K562 (cell line): Measurements from ENCODE around the gene C21orf58. TPM values are rescaled to one million over a fixed set of nuclear protein-coding genes. Genes with fewer than 3 reads are reported as not detected.
A peak's percentile ranks its signal among the peaks of the same experiment; 100 is the strongest.

Experiments used
- BRF1 ChIP-seq: IDR thresholded peaks from 3 replicates; pipeline ENCODE4 v1.6.1; 2011; ENCODE audit warnings: borderline replicate concordance, mild to moderate bottlenecking; ENCODE audit not compliant: insufficient read length; ENCODE audit errors: extremely low read depth
- CCNT2 ChIP-seq: IDR thresholded peaks from 2 replicates; pipeline ENCODE4 v1.6.1; 2011; ENCODE audit warnings: borderline replicate concordance, low read depth, mild to moderate bottlenecking, moderate library complexity, mixed read lengths, low read length; ENCODE audit not compliant: insufficient read length; ENCODE audit errors: extremely low read depth
- CHD4 ChIP-seq: fragments of 200-600 bp; sonication (generic); IDR thresholded peaks from 3 replicates; pipeline ENCODE4 v1.6.1; 2012; ENCODE audit warnings: low read depth, mild to moderate bottlenecking, mixed read lengths, low read length, inconsistent platforms; ENCODE audit not compliant: insufficient read depth, insufficient replicate concordance, poor library complexity, severe bottlenecking
- ETV6 ChIP-seq, 3 experiments: fragments of 150-350 bp in 1 of 3; sonication (generic) in 1 of 3; formaldehyde crosslinking in 1 of 3; IDR thresholded peaks; 2 replicates each; pipeline versions ENCODE4 v1.6.1 to v1.8.0; 2014 to 2022; ENCODE audit warnings: borderline replicate concordance in 2 of 3, low read depth in 2 of 3, antibody characterized with exemption in 1 of 3, low read length in 1 of 3, mild to moderate bottlenecking in 1 of 3, missing genetic modification reagents in 1 of 3
- FOXK1 ChIP-seq: sonication (generic); formaldehyde crosslinking; IDR thresholded peaks from 2 replicates; pipeline ENCODE4 v1.8.0; 2022; ENCODE audit warnings: missing genetic modification reagents, mild to moderate bottlenecking, borderline replicate concordance
- GATAD2A ChIP-seq: fragments of 450-650 bp; IDR thresholded peaks from 2 replicates; pipeline ENCODE4 v1.6.1; 2017
- GTF2F1 ChIP-seq: IDR thresholded peaks from 2 replicates; pipeline ENCODE4 v1.6.1; 2011; ENCODE audit warnings: low read depth, low read length, improper control_type of control experiment
- ILF3 ChIP-seq: fragments of 450-650 bp; IDR thresholded peaks from 2 replicates; pipeline ENCODE4 v1.6.1; 2018; ENCODE audit warnings: antibody characterized with exemption, mild to moderate bottlenecking, moderate library complexity, borderline replicate concordance
- ILK ChIP-seq: fragments of 450-650 bp; IDR thresholded peaks from 2 replicates; pipeline ENCODE4 v1.6.1; 2016; ENCODE audit warnings: missing genetic modification characterization, low read depth, mild to moderate bottlenecking, missing compliant biosample characterization, moderate library complexity, borderline replicate concordance
- NFE2 ChIP-seq: IDR thresholded peaks from 2 replicates; pipeline ENCODE4 v1.6.1; 2014; ENCODE audit warnings: antibody characterized with exemption, low read depth
- NFRKB ChIP-seq: fragments of 450-650 bp; IDR thresholded peaks from 2 replicates; pipeline ENCODE4 v1.6.1; 2016; ENCODE audit warnings: low read depth
- PYGO2 ChIP-seq: fragments of 450-650 bp; IDR thresholded peaks from 2 replicates; pipeline ENCODE4 v1.6.1; 2016; ENCODE audit warnings: mild to moderate bottlenecking, missing genetic modification characterization, moderate library complexity, missing compliant biosample characterization
- RFX1 ChIP-seq: fragments of 450-650 bp; IDR thresholded peaks from 2 replicates; pipeline ENCODE4 v1.6.1; 2016; ENCODE audit warnings: mild to moderate bottlenecking, moderate library complexity
- SMARCE1 ChIP-seq: fragments of 450-650 bp; IDR thresholded peaks from 2 replicates; pipeline ENCODE4 v1.7.1; 2016; ENCODE audit warnings: mild to moderate bottlenecking
- SNRNP70 ChIP-seq: fragments of 200-400 bp; formaldehyde crosslinking; optimal IDR thresholded peaks from 2 replicates; pipeline ENCODE3; 2017; ENCODE audit warnings: low read depth, low read length
- TAF1 ChIP-seq: IDR thresholded peaks from 2 replicates; pipeline ENCODE4 v1.6.1; 2011; ENCODE audit warnings: mild to moderate bottlenecking, low read length, moderate library complexity; ENCODE audit not compliant: insufficient read depth, control insufficient read depth, severe bottlenecking; ENCODE audit errors: extremely low read depth
- TAF9B ChIP-seq: fragments of 450-650 bp; IDR thresholded peaks from 2 replicates; pipeline ENCODE4 v1.6.1; 2018; ENCODE audit warnings: mild to moderate bottlenecking; ENCODE audit not compliant: partially characterized antibody
- ZNF184 ChIP-seq: sonication (generic); formaldehyde crosslinking; IDR thresholded peaks from 2 replicates; pipeline ENCODE4 v1.5.0; 2020; ENCODE audit warnings: missing genetic modification reagents
- ZNF586 ChIP-seq: fragments of 450-650 bp; formaldehyde crosslinking; conservative IDR thresholded peaks from 2 replicates; pipeline ENCODE4 v1.4.0; 2020; ENCODE audit warnings: mild to moderate bottlenecking, moderate library complexity
- polyA plus RNA-seq, 8 experiments: library from polyadenylated mRNA; depleted of rRNA in 4 of 8; stranded (reverse) in 5 of 8; unstranded in 3 of 8; fragments of >200 nt; fragmentation: Nextera tagmentation in 2 of 8; fragmentation: Illumina TruSeq in 1 of 8; extraction: Ambion mirVana in 2 of 8; extraction: Trizol in 1 of 8; gene quantifications; 2 replicates each; pipeline versions ENCODE4 v1.2.1 to v1.2.3, GENCODE V29; 2011 to 2014; ENCODE audit warnings: inconsistent platforms in 1 of 8, missing spikeins in 1 of 8
- total RNA-seq, 7 experiments: library from RNA; depleted of rRNA in 6 of 7; stranded (reverse); fragments of >200 nt in 6 of 7; fragmentation: Illumina TruSeq in 2 of 7; extraction: Trizol in 2 of 7; gene quantifications; 2 replicates each; pipeline versions ENCODE4 v1.2.1 to v1.2.3, GENCODE V29; 2011 to 2021; ENCODE audit warnings: low replicate concordance in 1 of 7
- TF ChIP-seq, protein P1 (sequence below), 2 experiments: fragments of 450-650 bp; conservative IDR thresholded peaks; 2 replicates each; pipeline ENCODE4 v1.6.1; 2017; ENCODE audit warnings: mild to moderate bottlenecking in 2 of 2, moderate library complexity in 2 of 2
- TF ChIP-seq, protein P2 (sequence below), 2 experiments: fragments of 250-450 bp in 1 of 2; fragments of 450-650 bp in 1 of 2; sonication (Bioruptor Pico) in 1 of 2; IDR thresholded peaks; 2 replicates each; pipeline versions ENCODE4 v1.6.1 to v1.8.0; 2016 to 2021; ENCODE audit warnings: mild to moderate bottlenecking in 2 of 2, moderate library complexity in 2 of 2, missing compliant biosample characterization in 1 of 2, missing genetic modification characterization in 1 of 2
- TF ChIP-seq, protein P3 (sequence below): sonication (generic); formaldehyde crosslinking; IDR thresholded peaks from 2 replicates; pipeline ENCODE4 v1.8.0; 2023; ENCODE audit warnings: mild to moderate bottlenecking, missing genetic modification reagents

The C21orf58 gene
- total and polyA plus RNA-seq, 9 of the 15 experiments (the other 6 are each of a cell fraction or from before 2014, with no cell fraction given), result 1.2 to 30.5 (median 12.4) TPM

DNA sequence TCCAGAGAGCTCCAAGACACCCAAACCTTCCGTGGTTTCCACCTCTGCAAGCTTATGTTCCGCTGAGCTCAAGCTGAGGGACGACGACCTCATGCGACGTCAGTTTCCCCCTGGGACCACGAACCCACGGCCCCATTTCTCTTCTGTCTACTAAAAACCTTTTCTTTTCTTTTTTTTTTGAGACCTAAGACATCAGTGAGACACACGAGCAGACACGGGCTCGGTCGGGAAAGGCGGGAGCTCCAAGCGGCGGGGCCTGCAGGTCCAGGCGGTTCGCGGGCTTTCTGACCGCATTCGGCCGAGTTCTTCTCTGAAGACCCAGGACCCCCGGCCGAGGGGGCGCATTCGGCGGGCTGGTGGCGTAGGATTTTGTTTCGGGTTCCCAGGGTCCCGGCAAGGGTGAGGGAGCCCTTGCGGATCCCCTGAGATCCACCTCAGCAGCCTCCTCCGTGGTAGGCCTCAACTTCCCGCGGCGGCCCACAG is 402 bp downstream of the C21orf58 start (continued):
- TF ChIP-seq FOXK1 (CRISPR knock-in tag), result peak; percentile 21; the same call in 1 of the 2 replicates
- TF ChIP-seq, protein P1, sequence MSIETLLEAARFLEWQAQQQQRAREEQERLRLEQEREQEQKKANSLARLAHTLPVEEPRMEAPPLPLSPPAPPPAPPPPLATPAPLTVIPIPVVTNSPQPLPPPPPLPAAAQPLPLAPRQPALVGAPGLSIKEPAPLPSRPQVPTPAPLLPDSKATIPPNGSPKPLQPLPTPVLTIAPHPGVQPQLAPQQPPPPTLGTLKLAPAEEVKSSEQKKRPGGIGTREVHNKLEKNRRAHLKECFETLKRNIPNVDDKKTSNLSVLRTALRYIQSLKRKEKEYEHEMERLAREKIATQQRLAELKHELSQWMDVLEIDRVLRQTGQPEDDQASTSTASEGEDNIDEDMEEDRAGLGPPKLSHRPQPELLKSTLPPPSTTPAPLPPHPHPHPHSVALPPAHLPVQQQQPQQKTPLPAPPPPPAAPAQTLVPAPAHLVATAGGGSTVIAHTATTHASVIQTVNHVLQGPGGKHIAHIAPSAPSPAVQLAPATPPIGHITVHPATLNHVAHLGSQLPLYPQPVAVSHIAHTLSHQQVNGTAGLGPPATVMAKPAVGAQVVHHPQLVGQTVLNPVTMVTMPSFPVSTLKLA (conservative IDR thresholded peaks at IDR 0.05), result no peak
- TF ChIP-seq SMARCE1, result 0 out of 2 replicates have a peak, but pooled peaks have one; percentile 8
- no peak for TF ChIP-seq ILK (tag)
- no peak for TF ChIP-seq PYGO2 (tag)
- TF ChIP-seq ZNF184 (CRISPR knock-in tag), result no peak
- TF ChIP-seq GTF2F1, result no peak; the same call in 1 of the 2 replicates
- TF ChIP-seq TAF1, result no peak
- no peak for TF ChIP-seq ILF3
- TF ChIP-seq, protein P2, sequence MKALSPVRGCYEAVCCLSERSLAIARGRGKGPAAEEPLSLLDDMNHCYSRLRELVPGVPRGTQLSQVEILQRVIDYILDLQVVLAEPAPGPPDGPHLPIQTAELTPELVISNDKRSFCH (CRISPR knock-in tag; IDR thresholded peaks at IDR 0.05), result no peak
- TF ChIP-seq, protein P2 (tag; IDR thresholded peaks at IDR 0.05), result peak; percentile 66
- no peak for TF ChIP-seq NFE2
- no peak for TF ChIP-seq ZNF586 (CRISPR knock-in tag)
- TF ChIP-seq, protein P3, sequence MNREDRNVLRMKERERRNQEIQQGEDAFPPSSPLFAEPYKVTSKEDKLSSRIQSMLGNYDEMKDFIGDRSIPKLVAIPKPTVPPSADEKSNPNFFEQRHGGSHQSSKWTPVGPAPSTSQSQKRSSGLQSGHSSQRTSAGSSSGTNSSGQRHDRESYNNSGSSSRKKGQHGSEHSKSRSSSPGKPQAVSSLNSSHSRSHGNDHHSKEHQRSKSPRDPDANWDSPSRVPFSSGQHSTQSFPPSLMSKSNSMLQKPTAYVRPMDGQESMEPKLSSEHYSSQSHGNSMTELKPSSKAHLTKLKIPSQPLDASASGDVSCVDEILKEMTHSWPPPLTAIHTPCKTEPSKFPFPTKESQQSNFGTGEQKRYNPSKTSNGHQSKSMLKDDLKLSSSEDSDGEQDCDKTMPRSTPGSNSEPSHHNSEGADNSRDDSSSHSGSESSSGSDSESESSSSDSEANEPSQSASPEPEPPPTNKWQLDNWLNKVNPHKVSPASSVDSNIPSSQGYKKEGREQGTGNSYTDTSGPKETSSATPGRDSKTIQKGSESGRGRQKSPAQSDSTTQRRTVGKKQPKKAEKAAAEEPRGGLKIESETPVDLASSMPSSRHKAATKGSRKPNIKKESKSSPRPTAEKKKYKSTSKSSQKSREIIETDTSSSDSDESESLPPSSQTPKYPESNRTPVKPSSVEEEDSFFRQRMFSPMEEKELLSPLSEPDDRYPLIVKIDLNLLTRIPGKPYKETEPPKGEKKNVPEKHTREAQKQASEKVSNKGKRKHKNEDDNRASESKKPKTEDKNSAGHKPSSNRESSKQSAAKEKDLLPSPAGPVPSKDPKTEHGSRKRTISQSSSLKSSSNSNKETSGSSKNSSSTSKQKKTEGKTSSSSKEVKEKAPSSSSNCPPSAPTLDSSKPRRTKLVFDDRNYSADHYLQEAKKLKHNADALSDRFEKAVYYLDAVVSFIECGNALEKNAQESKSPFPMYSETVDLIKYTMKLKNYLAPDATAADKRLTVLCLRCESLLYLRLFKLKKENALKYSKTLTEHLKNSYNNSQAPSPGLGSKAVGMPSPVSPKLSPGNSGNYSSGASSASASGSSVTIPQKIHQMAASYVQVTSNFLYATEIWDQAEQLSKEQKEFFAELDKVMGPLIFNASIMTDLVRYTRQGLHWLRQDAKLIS (CRISPR knock-in tag), result no peak
- TF ChIP-seq ETV6 (IDR thresholded peaks at IDR 0.05; ENCODE audit: borderline replicate concordance in 1 of 2, low read depth in 2 of 2, low read length in 1 of 2), result no peak
- TF ChIP-seq ETV6 (CRISPR knock-in tag; IDR thresholded peaks at IDR 0.05; ENCODE audit: borderline replicate concordance), result no peak
- TF ChIP-seq BRF1, result no peak
- TF ChIP-seq NFRKB, result peak; percentile 62; the same call in 1 of the 2 replicates
- TF ChIP-seq CCNT2, result no peak
- TF ChIP-seq GATAD2A, result no peak
- TF ChIP-seq RFX1, result no peak
- TF ChIP-seq CHD4, result no peak
- no peak for TF ChIP-seq SNRNP70
- no peak for TF ChIP-seq TAF9B
